ENCODE measurements around the gene RASAL3.
"Not testable (repeated sequence)": the region's sequence is repeated elsewhere in the genome, so short reads cannot be mapped to it uniquely, and the experiment has no call there.

RASAL3 gene

GRCh38 chr19:15475169-15475568 is 10.8 kb upstream of the RASAL3 start:
- FAIRE-seq (no peak), DNase-seq (ENCODE audit: insufficient read length, low spot score) (no peak)

- DNase-seq (ENCODE audit: insufficient read length, low spot score); FAIRE-seq: not testable (repeated sequence)
Measured at GRCh38 chr19:15473821-15474220, 9.5 kb upstream of the RASAL3 start.

GRCh38 chr19:15471639-15472101 is 7.3 kb upstream of the RASAL3 start:
- FAIRE-seq (no peak), DNase-seq (ENCODE audit: insufficient read length, low spot score) (no peak)

- no peak for FAIRE-seq
- DNase-seq (ENCODE audit: insufficient read length, low spot score) = no peak
Measured at GRCh38 chr19:15469513-15470297, 5.4 kb upstream of the RASAL3 start.

GRCh38 chr19:15468675-15469512 is 4.5 kb upstream of the RASAL3 start:
- DNase-seq (ENCODE audit: insufficient read length, low spot score) (no peak), FAIRE-seq (no peak)

- FAIRE-seq (no peak), DNase-seq (ENCODE audit: insufficient read length, low spot score) (no peak)
Measured at GRCh38 chr19:15467734-15468214, 3.4 kb upstream of the RASAL3 start.

GRCh38 chr19:15466851-15467733 is 2.7 kb upstream of the RASAL3 start:
- DNase-seq (ENCODE audit: insufficient read length, low spot score) = no peak
- no peak for FAIRE-seq

- FAIRE-seq (no peak), DNase-seq (ENCODE audit: insufficient read length, low spot score) (no peak)
Measured at GRCh38 chr19:15463861-15464371, 428 bp downstream of the RASAL3 start.

- DNase-seq (ENCODE audit: insufficient read length, low spot score) (no peak), FAIRE-seq (no peak)
Measured at GRCh38 chr19:15461694-15462093, 2.6 kb downstream of the RASAL3 start.

- FAIRE-seq = no peak
- no peak for DNase-seq (ENCODE audit: insufficient read length, low spot score)
Measured at GRCh38 chr19:15457701-15458484, 6.5 kb downstream of the RASAL3 start.

GRCh38 chr19:15456871-15457700 is 7.3 kb downstream of the RASAL3 start:
- FAIRE-seq (no peak), DNase-seq (ENCODE audit: insufficient read length, low spot score) (no peak)

- DNase-seq (ENCODE audit: insufficient read length, low spot score) = no peak
- no peak for FAIRE-seq
Measured at GRCh38 chr19:15456441-15456840, 7.9 kb downstream of the RASAL3 start.

- FAIRE-seq (no peak), DNase-seq (ENCODE audit: insufficient read length, low spot score) (no peak)
Measured at GRCh38 chr19:15455996-15456395, 8.3 kb downstream of the RASAL3 start.

GRCh38 chr19:15453906-15454860 is 10.2 kb downstream of the RASAL3 start:
- DNase-seq (ENCODE audit: insufficient read length, low spot score) (no peak), FAIRE-seq (no peak)

- FAIRE-seq (no peak), DNase-seq (ENCODE audit: insufficient read length, low spot score) (no peak)
Measured at GRCh38 chr19:15453091-15453578, 11.2 kb downstream of the RASAL3 start.

GRCh38 chr19:15452111-15453047 is 12.0 kb downstream of the RASAL3 start:
- no peak for FAIRE-seq
- peak; percentile 58 for DNase-seq (ENCODE audit: insufficient read length, low spot score)

All from HTR-8/SVneo (cell line).